ENCODE data around the gene GPR37.

GPR37 gene

GRCh38 chr7:124724079-124724478, 41.5 kb downstream of the GPR37 start:
- Histone ChIP-seq H3K27ac (ENCODE audit: low read depth, low read length) (no peak overlapping the region), H3K79me2 (ENCODE audit: control insufficient read depth, low read length) (no peaks in the 10 kb centered on the region), H3K27me3 (ENCODE audit: control insufficient read depth, low read length) (no peaks in the 10 kb centered on the region), H3K4me1 (ENCODE audit: control insufficient read depth, low read length) (no peaks in the 10 kb centered on the region), H3K9me3 (ENCODE audit: control insufficient read depth, insufficient read depth, low read length) (no peaks in the 10 kb centered on the region), H3F3A (ENCODE audit: control insufficient read depth, insufficient read depth) (no peaks in the 10 kb centered on the region), H3K9me2 (replicated peaks; ENCODE audit: control insufficient read depth, low read length) (no peaks in the 10 kb centered on the region), H3K4me2 (ENCODE audit: low read length) (no peak overlapping the region), H3K4me3 (ENCODE audit: low read length) (no peak overlapping the region), H4K20me1 (ENCODE audit: control insufficient read depth, insufficient read depth, low read depth, low read length) (no peaks in the 10 kb centered on the region), H3K36me3 (ENCODE audit: control insufficient read depth, low read length) (no peaks in the 10 kb centered on the region)
- TF ChIP-seq CTCF (IDR thresholded peaks at IDR 0.05; ENCODE audit: low read depth, low read length, poor library complexity, severe bottlenecking) (no peak), EZH2phosphoT487 (IDR thresholded peaks at IDR 0.05; ENCODE audit: borderline replicate concordance, low read length) (no peak)

GRCh38 chr7:124723012-124723411, 42.6 kb downstream of the GPR37 start:
- Histone ChIP-seq H3K9me3 (ENCODE audit: control insufficient read depth, insufficient read depth, low read length) (no peaks in the 10 kb centered on the region), H3F3A (ENCODE audit: control insufficient read depth, insufficient read depth) (no peaks in the 10 kb centered on the region), H3K27me3 (ENCODE audit: control insufficient read depth, low read length) (no peaks in the 10 kb centered on the region), H3K4me1 (ENCODE audit: control insufficient read depth, low read length) (no peaks in the 10 kb centered on the region), H3K79me2 (ENCODE audit: control insufficient read depth, low read length) (no peaks in the 10 kb centered on the region), H4K20me1 (ENCODE audit: control insufficient read depth, insufficient read depth, low read depth, low read length) (no peaks in the 10 kb centered on the region), H3K4me2 (ENCODE audit: low read length) (no peak overlapping the region), H3K36me3 (ENCODE audit: control insufficient read depth, low read length) (no peaks in the 10 kb centered on the region), H3K4me3 (ENCODE audit: low read length) (no peak overlapping the region), H3K9me2 (replicated peaks; ENCODE audit: control insufficient read depth, low read length) (no peaks in the 10 kb centered on the region), H3K27ac (ENCODE audit: low read depth, low read length) (no peak overlapping the region)
- TF ChIP-seq EZH2phosphoT487 (IDR thresholded peaks at IDR 0.05; ENCODE audit: borderline replicate concordance, low read length) (no peak), CTCF (IDR thresholded peaks at IDR 0.05; ENCODE audit: low read depth, low read length, poor library complexity, severe bottlenecking) (no peak)

- no peak overlapping the region for H3K4me2 ChIP-seq (ENCODE audit: low read length)
- H3K9me2 ChIP-seq (replicated peaks; ENCODE audit: control insufficient read depth, low read length): no peaks in the 10 kb centered on the region
Measured at GRCh38 chr7:124722292-124722691, 43.3 kb downstream of the GPR37 start.

More at GRCh38 chr7:124722292-124722691, 43.3 kb downstream of the GPR37 start:
- no peak for TF ChIP-seq EZH2phosphoT487 (IDR thresholded peaks at IDR 0.05; ENCODE audit: borderline replicate concordance, low read length)
- no peak for TF ChIP-seq CTCF (IDR thresholded peaks at IDR 0.05; ENCODE audit: low read depth, low read length, poor library complexity, severe bottlenecking)
- H3K27me3 ChIP-seq (ENCODE audit: control insufficient read depth, low read length): no peaks in the 10 kb centered on the region
- no peaks in the 10 kb centered on the region for H4K20me1 ChIP-seq (ENCODE audit: control insufficient read depth, insufficient read depth, low read depth, low read length)
- H3F3A ChIP-seq (ENCODE audit: control insufficient read depth, insufficient read depth): no peaks in the 10 kb centered on the region
- no peak overlapping the region for H3K4me3 ChIP-seq (ENCODE audit: low read length)
- H3K27ac ChIP-seq (ENCODE audit: low read depth, low read length): no peak overlapping the region
- H3K9me3 ChIP-seq (ENCODE audit: control insufficient read depth, insufficient read depth, low read length): no peaks in the 10 kb centered on the region
- H3K79me2 ChIP-seq (ENCODE audit: control insufficient read depth, low read length): no peaks in the 10 kb centered on the region
- no peaks in the 10 kb centered on the region for H3K36me3 ChIP-seq (ENCODE audit: control insufficient read depth, low read length)
- H3K4me1 ChIP-seq (ENCODE audit: control insufficient read depth, low read length): no peaks in the 10 kb centered on the region

Data from DOHH2 (cell line).